Astrocyte (in vitro differentiated cells and primary cell): ENCODE measurements around the gene UNCX. TPM values are rescaled to one million over a fixed set of nuclear protein-coding genes. Genes with fewer than 3 reads are reported as not detected.

Source experiments
- DNase-seq: peaks from one replicate; pipeline ENCODE4 v3.0.0-alpha.2; 2010; ENCODE audit warnings: low read depth
- FAIRE-seq: peaks from 2 replicates; lab custom pipeline; 2011; peaks lifted over from hg19 to GRCh38; lab: Jason Lieb, UNC
- H2AFZ ChIP-seq: 2 replicates; pipeline ENCODE4 v1.6.0; 2012; ENCODE audit warnings: low read depth, low read length, inconsistent platforms
- H3K27ac ChIP-seq: 2 replicates; pipeline ENCODE4 v1.5.1; 2011; ENCODE audit warnings: low read depth, low read length, inconsistent platforms
- H3K27me3 ChIP-seq: 2 replicates; pipeline ENCODE4 v1.6.0; 2011; ENCODE audit warnings: low read length, inconsistent platforms; ENCODE audit not compliant: insufficient read depth
- H3K36me3 ChIP-seq: 2 replicates; pipeline ENCODE4 v1.5.1; 2011; ENCODE audit warnings: low read length, inconsistent platforms; ENCODE audit not compliant: insufficient read depth
- H3K4me1 ChIP-seq: 2 replicates; pipeline ENCODE4 v1.5.1; 2011; ENCODE audit warnings: low read length, inconsistent platforms; ENCODE audit not compliant: insufficient read depth
- H3K4me2 ChIP-seq: 2 replicates; pipeline ENCODE4 v1.6.0; 2012; ENCODE audit warnings: low read length, inconsistent platforms
- H3K4me3 ChIP-seq: 2 replicates; pipeline ENCODE4 v1.5.1; 2011; ENCODE audit warnings: low read depth, mild to moderate bottlenecking, low read length, inconsistent platforms; ENCODE audit not compliant: insufficient read depth
- H3K79me2 ChIP-seq: 2 replicates; pipeline ENCODE4 v1.6.0; 2012; ENCODE audit warnings: mild to moderate bottlenecking, low read length, inconsistent platforms; ENCODE audit not compliant: insufficient read depth
- H3K9ac ChIP-seq: 2 replicates; pipeline ENCODE4 v1.6.0; 2012; ENCODE audit warnings: mild to moderate bottlenecking, low read length, inconsistent platforms
- H3K9me3 ChIP-seq: 2 replicates; pipeline ENCODE4 v1.5.1; 2012; ENCODE audit warnings: low read depth, mild to moderate bottlenecking, low read length, inconsistent platforms; ENCODE audit not compliant: insufficient read depth
- H4K20me1 ChIP-seq: 2 replicates; pipeline ENCODE4 v1.6.0; 2012; ENCODE audit warnings: low read length, inconsistent platforms; ENCODE audit not compliant: insufficient read depth
- H3K27ac Mint-ChIP-seq: one replicate; pipeline ENCODE4 v1.8.0; 2021; ENCODE audit warnings: mild to moderate bottlenecking, mixed read lengths; ENCODE audit not compliant: unreplicated experiment
- H3K27me3 Mint-ChIP-seq: one replicate; pipeline ENCODE4 v1.8.0; 2021; ENCODE audit warnings: low read depth, mixed read lengths; ENCODE audit not compliant: unreplicated experiment
- H3K36me3 Mint-ChIP-seq: one replicate; pipeline ENCODE4 v1.8.0; 2021; ENCODE audit warnings: low read depth, mixed read lengths; ENCODE audit not compliant: unreplicated experiment
- H3K4me1 Mint-ChIP-seq: one replicate; pipeline ENCODE4 v1.8.0; 2021; ENCODE audit warnings: low read depth, mixed read lengths; ENCODE audit not compliant: unreplicated experiment
- H3K4me3 Mint-ChIP-seq: one replicate; pipeline ENCODE4 v1.8.0; 2021; ENCODE audit warnings: mild to moderate bottlenecking, moderate library complexity, mixed read lengths; ENCODE audit not compliant: unreplicated experiment
- H3K9me3 Mint-ChIP-seq: one replicate; pipeline ENCODE4 v1.8.0; 2021; ENCODE audit warnings: mild to moderate bottlenecking, mixed read lengths; ENCODE audit not compliant: unreplicated experiment
- EZH2 ChIP-seq: IDR thresholded peaks from 2 replicates; pipeline ENCODE4 v1.6.1; 2012; ENCODE audit warnings: mild to moderate bottlenecking, low read length, inconsistent platforms; ENCODE audit not compliant: insufficient read depth
- total RNA-seq: library from RNA; stranded (reverse); gene quantifications from 2 replicates; pipeline ENCODE4 v1.2.1, GENCODE V29; 2021
- TF ChIP-seq, protein P1 (sequence below): IDR thresholded peaks from 2 replicates; pipeline ENCODE4 v1.5.1; 2011; ENCODE audit warnings: low read depth, mild to moderate bottlenecking, inconsistent platforms, low read length, moderate library complexity; ENCODE audit not compliant: insufficient read depth

UNCX gene
- total RNA-seq, 1 donor from 2014 or later, result not detected

GRCh38 chr7:1281068-1281467 lies 48.4 kb downstream of the UNCX start:
- H3K27me3 Mint-ChIP-seq, result peaks cover 28% of the 10 kb centered on the region
- Histone ChIP-seq H2AFZ (no peak overlapping the region), H3K27ac (no peak overlapping the region), H4K20me1 (no peaks in the 10 kb centered on the region), H3K9me3 (peaks cover 3% of the 10 kb centered on the region), H3K9ac (no peak overlapping the region), H3K4me1 (no peaks in the 10 kb centered on the region), H3K27me3 (no peaks in the 10 kb centered on the region), H3K4me3 (no peak overlapping the region), H3K36me3 (no peaks in the 10 kb centered on the region), H3K4me2 (no peak overlapping the region), H3K79me2 (no peaks in the 10 kb centered on the region)
- no peaks in the 10 kb centered on the region for H3K36me3 Mint-ChIP-seq
- H3K27ac Mint-ChIP-seq, result no peak overlapping the region
- DNase-seq (no peak), FAIRE-seq (no peak)
- no peak for TF ChIP-seq EZH2
- TF ChIP-seq, protein P1, sequence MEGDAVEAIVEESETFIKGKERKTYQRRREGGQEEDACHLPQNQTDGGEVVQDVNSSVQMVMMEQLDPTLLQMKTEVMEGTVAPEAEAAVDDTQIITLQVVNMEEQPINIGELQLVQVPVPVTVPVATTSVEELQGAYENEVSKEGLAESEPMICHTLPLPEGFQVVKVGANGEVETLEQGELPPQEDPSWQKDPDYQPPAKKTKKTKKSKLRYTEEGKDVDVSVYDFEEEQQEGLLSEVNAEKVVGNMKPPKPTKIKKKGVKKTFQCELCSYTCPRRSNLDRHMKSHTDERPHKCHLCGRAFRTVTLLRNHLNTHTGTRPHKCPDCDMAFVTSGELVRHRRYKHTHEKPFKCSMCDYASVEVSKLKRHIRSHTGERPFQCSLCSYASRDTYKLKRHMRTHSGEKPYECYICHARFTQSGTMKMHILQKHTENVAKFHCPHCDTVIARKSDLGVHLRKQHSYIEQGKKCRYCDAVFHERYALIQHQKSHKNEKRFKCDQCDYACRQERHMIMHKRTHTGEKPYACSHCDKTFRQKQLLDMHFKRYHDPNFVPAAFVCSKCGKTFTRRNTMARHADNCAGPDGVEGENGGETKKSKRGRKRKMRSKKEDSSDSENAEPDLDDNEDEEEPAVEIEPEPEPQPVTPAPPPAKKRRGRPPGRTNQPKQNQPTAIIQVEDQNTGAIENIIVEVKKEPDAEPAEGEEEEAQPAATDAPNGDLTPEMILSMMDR, result no peak
- H3K9me3 Mint-ChIP-seq, result peaks cover 11% of the 10 kb centered on the region
- H3K4me1 Mint-ChIP-seq, result no peaks in the 10 kb centered on the region
- no peak overlapping the region for H3K4me3 Mint-ChIP-seq

- Histone ChIP-seq H3K9ac (no peak overlapping the region), H3K27me3 (no peaks in the 10 kb centered on the region), H4K20me1 (no peaks in the 10 kb centered on the region), H3K4me1 (no peaks in the 10 kb centered on the region), H3K4me2 (no peak overlapping the region), H3K9me3 (no peaks in the 10 kb centered on the region), H3K79me2 (no peaks in the 10 kb centered on the region), H3K4me3 (no peak overlapping the region), H2AFZ (no peak overlapping the region), H3K36me3 (no peaks in the 10 kb centered on the region), H3K27ac (no peak overlapping the region)
- TF ChIP-seq EZH2, result no peak
- TF ChIP-seq, protein P1, result no peak
- Mint-ChIP-seq H3K36me3 (no peaks in the 10 kb centered on the region), H3K27me3 (peaks cover 29% of the 10 kb centered on the region), H3K4me3 (no peak overlapping the region), H3K4me1 (no peaks in the 10 kb centered on the region), H3K9me3 (peaks cover 7% of the 10 kb centered on the region), H3K27ac (no peak overlapping the region)
- FAIRE-seq, result no peak
- no peak for DNase-seq
Observed at GRCh38 chr7:1282679-1283078, 50.0 kb downstream of the UNCX start.

- Mint-ChIP-seq H3K4me1 (no peaks in the 10 kb centered on the region), H3K36me3 (no peaks in the 10 kb centered on the region), H3K4me3 (no peak overlapping the region), H3K27me3 (peaks cover 27% of the 10 kb centered on the region), H3K9me3 (peaks cover 3% of the 10 kb centered on the region), H3K27ac (no peak overlapping the region)
- no peaks in the 10 kb centered on the region for H4K20me1 ChIP-seq
- no peak overlapping the region for H3K4me3 ChIP-seq
- H3K9me3 ChIP-seq, result no peaks in the 10 kb centered on the region
- no peak overlapping the region for H2AFZ ChIP-seq
- H3K9ac ChIP-seq, result no peak overlapping the region
- no peaks in the 10 kb centered on the region for H3K27me3 ChIP-seq
- H3K4me1 ChIP-seq, result no peaks in the 10 kb centered on the region
- TF ChIP-seq EZH2, result no peak
- TF ChIP-seq, protein P1, result no peak
- H3K36me3 ChIP-seq, result no peaks in the 10 kb centered on the region
- no peak overlapping the region for H3K27ac ChIP-seq
- H3K4me2 ChIP-seq, result no peak overlapping the region
- FAIRE-seq (no peak), DNase-seq (no peak)
- no peaks in the 10 kb centered on the region for H3K79me2 ChIP-seq
Observed at GRCh38 chr7:1283337-1283736, 50.7 kb downstream of the UNCX start.
